NCI-H2227 (cell line): Measurements from ENCODE around the gene REPIN1.

Source experiments
- DNase-seq: peaks from one replicate; lab custom pipeline; 2025; ENCODE audit not compliant: unreplicated experiment; lab: John Stamatoyannopoulos, UW

Gene REPIN1

GRCh38 chr7:150336746-150337145, 31.9 kb upstream of the REPIN1 start:
- DNase-seq: no peak

- no peak for DNase-seq
These were observed 31.4 kb upstream of the REPIN1 start for GRCh38 chr7:150337179-150337578.

- DNase-seq: no peak
These were observed 31.0 kb upstream of the REPIN1 start for GRCh38 chr7:150337659-150338081.

GRCh38 chr7:150338166-150338829, 30.3 kb upstream of the REPIN1 start:
- no peak for DNase-seq

- no peak for DNase-seq
These were observed 29.2 kb upstream of the REPIN1 start for GRCh38 chr7:150339409-150339809.

GRCh38 chr7:150340024-150340749, 28.4 kb upstream of the REPIN1 start:
- DNase-seq: no peak

- no peak for DNase-seq
These were observed 27.8 kb upstream of the REPIN1 start for GRCh38 chr7:150340875-150341262.

- no peak for DNase-seq
These were observed 27.1 kb upstream of the REPIN1 start, which contains the start of gene RARRES2 for GRCh38 chr7:150341263-150342120. Gene RARRES2, minus strand, starts transcription at chr7:150341629. Its CDS starts 1,020 bp downstream, at chr7:150340609.

- DNase-seq: no peak
These were observed 26.6 kb upstream of the REPIN1 start for GRCh38 chr7:150342121-150342408.

GRCh38 chr7:150343225-150343624, 25.4 kb upstream of the REPIN1 start:
- no peak for DNase-seq

GRCh38 chr7:150344299-150344698, 24.3 kb upstream of the REPIN1 start:
- no peak for DNase-seq

- no peak for DNase-seq
These were observed 23.6 kb upstream of the REPIN1 start for GRCh38 chr7:150345012-150345411.

- DNase-seq: no peak
These were observed 21.7 kb upstream of the REPIN1 start for GRCh38 chr7:150346922-150347321.

- no peak for DNase-seq
These were observed 16.9 kb upstream of the REPIN1 start for GRCh38 chr7:150351587-150352194.

- DNase-seq: no peak
These were observed 13.0 kb upstream of the REPIN1 start for GRCh38 chr7:150355666-150356059.

- DNase-seq: peak; percentile 38
These were observed 12.2 kb upstream of the REPIN1 start for GRCh38 chr7:150356265-150356897.

- DNase-seq: peak; percentile 19
These were observed 11.4 kb upstream of the REPIN1 start for GRCh38 chr7:150357270-150357669.

GRCh38 chr7:150357771-150358427, 10.7 kb upstream of the REPIN1 start:
- DNase-seq: no peak

GRCh38 chr7:150358433-150358832, 10.2 kb upstream of the REPIN1 start:
- no peak for DNase-seq

GRCh38 chr7:150358988-150359621, 9.5 kb upstream of the REPIN1 start:
- no peak for DNase-seq
